Suppressor macrophage (primary cell): ENCODE results near the gene INTS3.

Source experiments
- DNase-seq, 4 experiments: peaks; one replicate each; pipeline ENCODE4 v3.0.0-alpha.2; 2020 to 2022
- total RNA-seq, 17 experiments: gene quantifications; one replicate each; lab custom pipeline; 2026; ENCODE audit warnings: mixed read lengths in 6 of 17, inconsistent platforms in 3 of 17; lab: John Stamatoyannopoulos, UW

Gene INTS3, protein sequence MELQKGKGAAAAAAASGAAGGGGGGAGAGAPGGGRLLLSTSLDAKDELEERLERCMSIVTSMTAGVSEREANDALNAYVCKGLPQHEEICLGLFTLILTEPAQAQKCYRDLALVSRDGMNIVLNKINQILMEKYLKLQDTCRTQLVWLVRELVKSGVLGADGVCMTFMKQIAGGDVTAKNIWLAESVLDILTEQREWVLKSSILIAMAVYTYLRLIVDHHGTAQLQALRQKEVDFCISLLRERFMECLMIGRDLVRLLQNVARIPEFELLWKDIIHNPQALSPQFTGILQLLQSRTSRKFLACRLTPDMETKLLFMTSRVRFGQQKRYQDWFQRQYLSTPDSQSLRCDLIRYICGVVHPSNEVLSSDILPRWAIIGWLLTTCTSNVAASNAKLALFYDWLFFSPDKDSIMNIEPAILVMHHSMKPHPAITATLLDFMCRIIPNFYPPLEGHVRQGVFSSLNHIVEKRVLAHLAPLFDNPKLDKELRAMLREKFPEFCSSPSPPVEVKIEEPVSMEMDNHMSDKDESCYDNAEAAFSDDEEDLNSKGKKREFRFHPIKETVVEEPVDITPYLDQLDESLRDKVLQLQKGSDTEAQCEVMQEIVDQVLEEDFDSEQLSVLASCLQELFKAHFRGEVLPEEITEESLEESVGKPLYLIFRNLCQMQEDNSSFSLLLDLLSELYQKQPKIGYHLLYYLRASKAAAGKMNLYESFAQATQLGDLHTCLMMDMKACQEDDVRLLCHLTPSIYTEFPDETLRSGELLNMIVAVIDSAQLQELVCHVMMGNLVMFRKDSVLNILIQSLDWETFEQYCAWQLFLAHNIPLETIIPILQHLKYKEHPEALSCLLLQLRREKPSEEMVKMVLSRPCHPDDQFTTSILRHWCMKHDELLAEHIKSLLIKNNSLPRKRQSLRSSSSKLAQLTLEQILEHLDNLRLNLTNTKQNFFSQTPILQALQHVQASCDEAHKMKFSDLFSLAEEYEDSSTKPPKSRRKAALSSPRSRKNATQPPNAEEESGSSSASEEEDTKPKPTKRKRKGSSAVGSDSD
- 24.1 to 72.4 (median 47.6) reads per million in 17 experiments for total RNA-seq

DNA sequence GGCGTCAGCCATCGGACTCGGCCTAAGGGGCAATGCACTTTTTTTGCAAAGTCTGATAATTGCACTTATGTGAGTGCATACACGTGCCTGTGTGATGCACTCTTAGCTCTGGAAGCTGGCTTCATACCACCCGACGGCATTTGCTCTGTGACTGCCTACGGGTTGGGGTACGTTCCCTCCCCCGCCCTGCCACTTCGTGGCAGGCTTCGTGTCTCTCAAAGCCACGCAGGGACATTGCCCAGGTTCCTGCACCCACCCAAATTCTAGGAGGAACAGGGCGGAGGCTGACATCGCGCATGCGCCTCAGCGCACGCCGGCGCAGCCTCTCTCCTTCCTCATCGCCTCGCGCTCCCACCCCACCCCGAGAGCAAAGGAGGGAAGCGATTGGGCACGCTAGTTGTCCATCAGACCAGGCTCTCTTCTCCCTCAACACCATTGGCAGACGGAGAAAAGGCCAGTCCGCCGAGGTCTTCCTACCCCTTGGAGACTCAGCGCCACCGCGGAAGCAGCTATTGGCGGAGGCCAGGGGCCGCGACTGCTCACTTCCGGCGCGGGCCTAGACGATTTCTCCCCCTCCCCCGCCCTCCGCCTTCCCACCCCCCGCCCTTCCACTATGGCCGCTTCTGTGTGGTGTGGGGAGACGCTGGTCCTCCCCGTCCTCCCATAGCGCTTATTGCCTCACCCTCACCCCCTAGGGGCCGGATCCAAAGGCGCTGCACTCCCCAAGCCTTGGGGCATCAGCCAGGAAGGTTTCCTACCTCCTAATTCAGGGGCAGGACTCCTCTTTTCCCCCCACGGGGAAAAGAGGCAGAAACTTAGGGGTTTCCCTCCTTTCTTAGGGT, at the start of gene INTS3:
Gene INTS3, plus strand, starts transcription at position 588 of the 842 bp plus-strand sequence. CDS start 585 bp downstream, outside the sequence.
- DNase-seq, result peak; percentile 99 to 100 (median 100)

DNA sequence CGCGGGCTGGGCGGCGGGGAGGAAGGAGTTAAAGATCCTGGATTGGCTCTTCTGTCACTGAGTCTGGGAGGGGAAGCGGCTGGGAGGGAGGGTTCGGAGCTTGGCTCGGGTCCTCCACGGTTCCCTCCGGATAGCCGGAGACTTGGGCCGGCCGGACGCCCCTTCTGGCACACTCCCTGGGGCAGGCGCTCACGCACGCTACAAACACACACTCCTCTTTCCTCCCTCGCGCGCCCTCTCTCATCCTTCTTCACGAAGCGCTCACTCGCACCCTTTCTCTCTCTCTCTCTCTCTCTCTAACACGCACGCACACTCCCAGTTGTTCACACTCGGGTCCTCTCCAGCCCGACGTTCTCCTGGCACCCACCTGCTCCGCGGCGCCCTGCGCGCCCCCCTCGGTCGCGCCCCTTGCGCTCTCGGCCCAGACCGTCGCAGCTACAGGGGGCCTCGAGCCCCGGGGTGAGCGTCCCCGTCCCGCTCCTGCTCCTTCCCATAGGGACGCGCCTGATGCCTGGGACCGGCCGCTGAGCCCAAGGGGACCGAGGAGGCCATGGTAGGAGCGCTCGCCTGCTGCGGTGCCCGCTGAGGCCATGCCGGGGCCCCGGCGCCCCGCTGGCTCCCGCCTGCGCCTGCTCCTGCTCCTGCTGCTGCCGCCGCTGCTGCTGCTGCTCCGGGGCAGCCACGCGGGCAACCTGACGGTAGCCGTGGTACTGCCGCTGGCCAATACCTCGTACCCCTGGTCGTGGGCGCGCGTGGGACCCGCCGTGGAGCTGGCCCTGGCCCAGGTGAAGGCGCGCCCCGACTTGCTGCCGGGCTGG, 49.1 kb upstream of the INTS3 start, which contains the start of gene NPR1:
Gene NPR1, plus strand, starts transcription at position 170 of the 818 bp plus-strand sequence. Its CDS starts 421 bp downstream, at position 591.
- peak in 3 of 4 experiments; percentile 19 to 58 (median 37) for DNase-seq

DNA sequence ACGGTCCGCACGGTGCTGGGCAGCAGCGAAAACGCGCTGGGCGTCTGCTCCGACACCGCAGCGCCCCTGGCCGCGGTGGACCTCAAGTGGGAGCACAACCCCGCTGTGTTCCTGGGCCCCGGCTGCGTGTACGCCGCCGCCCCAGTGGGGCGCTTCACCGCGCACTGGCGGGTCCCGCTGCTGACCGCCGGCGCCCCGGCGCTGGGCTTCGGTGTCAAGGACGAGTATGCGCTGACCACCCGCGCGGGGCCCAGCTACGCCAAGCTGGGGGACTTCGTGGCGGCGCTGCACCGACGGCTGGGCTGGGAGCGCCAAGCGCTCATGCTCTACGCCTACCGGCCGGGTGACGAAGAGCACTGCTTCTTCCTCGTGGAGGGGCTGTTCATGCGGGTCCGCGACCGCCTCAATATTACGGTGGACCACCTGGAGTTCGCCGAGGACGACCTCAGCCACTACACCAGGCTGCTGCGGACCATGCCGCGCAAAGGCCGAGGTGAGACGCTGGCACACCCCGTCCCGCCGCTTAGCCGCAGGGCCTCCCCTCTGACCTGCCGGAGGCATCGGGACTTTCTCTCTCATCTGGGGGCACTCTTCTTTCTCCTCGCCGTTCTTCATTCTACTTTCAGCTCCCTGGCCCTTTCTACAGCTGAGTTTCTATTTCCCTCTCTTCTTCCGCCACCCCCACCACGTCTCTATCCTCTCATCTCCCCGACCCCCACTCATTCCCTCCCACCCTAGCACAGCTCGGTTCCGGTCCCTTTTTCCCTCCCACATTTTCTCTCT, 48.3 kb upstream of the INTS3 start:
- DNase-seq, result peak in 3 of 4 experiments; percentile 30 to 55 (median 35)

DNA sequence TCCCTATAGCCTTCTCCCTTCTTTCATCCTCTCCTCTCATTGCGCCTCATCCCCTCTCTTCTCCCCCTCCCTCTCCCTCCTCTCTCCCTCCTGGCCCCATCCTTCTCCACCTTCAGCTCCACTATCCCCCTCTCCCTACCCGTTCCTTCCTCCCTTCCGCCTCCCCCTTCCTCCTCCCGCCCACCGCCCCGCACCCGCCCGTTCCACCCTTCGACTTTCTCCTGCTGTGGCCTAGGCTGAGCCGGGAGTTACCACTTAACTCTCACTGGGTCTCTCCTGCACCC, 47.8 kb upstream of the INTS3 start:
- no peak for DNase-seq

DNA sequence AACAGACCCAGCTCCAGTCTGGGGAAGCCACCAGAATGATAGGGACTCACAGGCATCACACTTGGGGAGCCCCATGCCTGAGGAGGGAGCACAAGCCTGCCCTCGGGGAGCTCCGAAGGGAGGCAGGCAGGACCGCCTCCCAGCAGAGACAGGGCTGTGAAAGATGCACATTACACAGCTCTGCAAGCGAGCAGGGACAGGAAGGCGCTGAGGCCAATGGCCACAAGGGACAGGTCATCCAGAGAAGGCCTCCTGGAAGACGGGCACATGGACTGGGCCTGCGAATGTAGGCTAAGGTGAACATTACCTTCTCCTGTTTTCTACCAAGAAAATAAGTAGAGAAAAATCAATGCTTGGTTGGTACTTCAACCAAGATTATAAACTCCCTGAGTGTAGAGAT, 45.1 kb upstream of the INTS3 start:
- no peak for DNase-seq

DNA sequence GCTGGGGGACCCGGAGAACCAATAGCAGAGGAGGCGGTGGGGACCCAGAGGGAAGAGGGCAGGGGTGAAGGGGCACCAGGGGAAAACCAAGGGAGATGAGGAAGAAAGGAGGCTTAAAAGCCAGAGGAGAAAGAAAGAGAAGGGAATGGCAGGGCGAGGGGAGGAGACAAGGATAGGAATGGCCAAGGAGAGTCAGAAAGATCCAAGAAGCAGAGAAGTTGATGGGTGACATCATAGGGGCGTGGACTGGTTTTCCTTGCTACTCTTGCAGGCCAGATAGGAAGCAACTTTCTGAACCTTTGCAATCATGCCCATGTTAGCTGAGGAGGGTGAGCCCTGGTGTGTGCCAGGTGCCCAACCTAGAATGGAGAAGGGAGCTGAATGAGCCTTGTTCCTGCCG, 44.0 kb upstream of the INTS3 start:
- DNase-seq, result peak in 3 of 4 experiments; percentile 31 to 44 (median 32)

DNA sequence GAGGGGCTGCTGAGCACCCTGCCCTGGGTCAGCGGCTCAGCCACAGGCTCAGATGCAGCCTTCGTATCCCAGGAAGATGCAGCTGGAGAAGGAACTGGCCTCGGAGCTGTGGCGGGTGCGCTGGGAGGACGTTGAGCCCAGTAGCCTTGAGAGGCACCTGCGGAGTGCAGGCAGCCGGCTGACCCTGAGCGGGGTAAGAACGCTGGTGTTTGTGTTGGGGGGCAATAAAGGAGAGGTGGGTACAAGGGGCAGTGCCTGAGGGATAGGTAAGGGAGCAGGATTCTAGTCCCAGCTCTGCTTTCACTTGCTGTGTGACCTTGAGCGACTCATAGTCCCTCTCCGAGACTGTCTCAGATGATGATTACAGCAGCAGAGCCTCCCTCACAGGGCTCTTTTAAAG, 43.0 kb upstream of the INTS3 start:
- DNase-seq, result no peak

DNA sequence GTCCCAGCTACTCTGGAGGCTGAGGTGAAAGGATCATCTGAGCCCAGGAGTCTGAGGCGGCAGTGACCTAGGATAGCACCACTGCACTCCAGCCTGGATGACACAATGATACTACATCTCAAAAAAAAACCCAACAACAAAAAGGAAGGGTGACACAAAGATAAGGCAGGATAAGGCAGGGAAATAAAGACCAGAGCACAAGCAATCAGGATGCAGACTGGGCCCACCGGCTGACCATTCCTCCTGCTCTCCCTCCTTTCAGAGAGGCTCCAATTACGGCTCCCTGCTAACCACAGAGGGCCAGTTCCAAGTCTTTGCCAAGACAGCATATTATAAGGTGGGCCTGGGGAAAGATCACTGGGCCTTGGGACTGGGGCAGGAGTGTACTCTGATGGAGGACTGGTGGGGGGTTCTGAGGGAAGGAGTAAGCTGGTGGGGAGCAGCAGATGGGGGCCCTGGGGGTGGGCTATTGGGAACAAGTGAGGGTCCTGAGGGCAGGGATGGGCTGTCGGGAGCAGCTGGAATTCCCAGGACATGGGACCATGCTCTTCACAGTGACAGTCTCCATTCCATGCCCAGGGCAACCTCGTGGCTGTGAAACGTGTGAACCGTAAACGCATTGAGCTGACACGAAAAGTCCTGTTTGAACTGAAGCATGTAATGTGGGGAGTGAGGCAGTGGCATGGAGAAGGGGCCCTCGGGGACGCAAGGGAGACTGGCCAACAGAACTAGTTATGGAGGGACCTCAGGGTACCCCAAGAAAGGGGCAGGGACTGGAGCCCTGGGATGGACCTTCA, 42.1 kb upstream of the INTS3 start:
- no peak for DNase-seq

DNA sequence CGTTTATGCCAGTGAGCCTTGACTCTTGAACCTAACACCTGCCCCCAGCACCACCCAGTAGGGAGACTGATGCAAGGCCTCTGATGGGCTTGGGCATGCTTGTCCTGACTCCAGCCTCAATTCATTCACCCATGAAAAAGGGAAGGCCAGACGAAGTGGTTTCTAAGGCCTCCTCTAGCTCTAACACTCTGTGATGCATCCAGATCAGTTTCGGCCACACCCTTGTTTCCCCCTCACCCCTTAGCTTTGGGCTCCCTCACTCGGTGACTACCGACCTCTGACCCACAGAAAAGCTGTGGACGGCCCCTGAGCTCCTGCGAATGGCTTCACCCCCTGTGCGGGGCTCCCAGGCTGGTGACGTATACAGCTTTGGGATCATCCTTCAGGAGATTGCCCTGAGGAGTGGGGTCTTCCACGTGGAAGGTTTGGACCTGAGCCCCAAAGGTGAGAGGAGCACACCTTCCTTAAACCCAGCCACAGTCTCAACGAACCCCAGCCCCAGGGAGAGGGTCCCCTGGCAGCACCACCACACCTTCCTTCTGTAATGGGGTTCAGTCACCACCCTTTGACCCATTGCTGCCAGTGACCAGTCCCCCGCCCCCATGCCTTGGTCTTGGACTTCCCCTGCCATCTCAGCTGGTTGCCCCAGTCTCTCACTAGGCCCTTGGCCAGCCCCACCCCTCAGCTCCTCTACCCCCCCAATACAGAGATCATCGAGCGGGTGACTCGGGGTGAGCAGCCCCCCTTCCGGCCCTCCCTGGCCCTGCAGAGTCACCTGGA, 40.3 kb upstream of the INTS3 start:
- peak in 3 of 4 experiments; percentile 47 to 54 (median 48) for DNase-seq

DNA sequence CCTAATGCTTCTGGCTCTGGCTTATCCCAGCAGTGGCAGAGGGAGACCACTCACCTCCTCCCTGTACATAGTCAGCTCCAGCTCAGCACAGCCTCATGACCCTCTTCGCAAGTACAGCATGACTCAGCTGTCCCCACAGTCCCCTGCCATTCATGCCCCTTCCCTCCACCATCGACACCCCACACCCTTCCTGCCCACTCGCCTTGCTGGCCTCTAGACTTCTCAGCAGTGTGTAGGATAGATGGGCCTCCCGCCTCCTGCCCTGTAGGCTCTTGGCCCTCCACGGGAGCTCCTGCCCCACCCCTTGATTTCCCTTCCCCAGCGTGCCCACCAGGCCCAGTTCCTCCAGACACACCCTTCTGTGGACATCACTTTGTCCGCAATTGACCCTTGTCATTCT, 39.6 kb upstream of the INTS3 start:
- DNase-seq, result peak in 3 of 4 experiments; percentile 41 to 53 (median 48)

DNA sequence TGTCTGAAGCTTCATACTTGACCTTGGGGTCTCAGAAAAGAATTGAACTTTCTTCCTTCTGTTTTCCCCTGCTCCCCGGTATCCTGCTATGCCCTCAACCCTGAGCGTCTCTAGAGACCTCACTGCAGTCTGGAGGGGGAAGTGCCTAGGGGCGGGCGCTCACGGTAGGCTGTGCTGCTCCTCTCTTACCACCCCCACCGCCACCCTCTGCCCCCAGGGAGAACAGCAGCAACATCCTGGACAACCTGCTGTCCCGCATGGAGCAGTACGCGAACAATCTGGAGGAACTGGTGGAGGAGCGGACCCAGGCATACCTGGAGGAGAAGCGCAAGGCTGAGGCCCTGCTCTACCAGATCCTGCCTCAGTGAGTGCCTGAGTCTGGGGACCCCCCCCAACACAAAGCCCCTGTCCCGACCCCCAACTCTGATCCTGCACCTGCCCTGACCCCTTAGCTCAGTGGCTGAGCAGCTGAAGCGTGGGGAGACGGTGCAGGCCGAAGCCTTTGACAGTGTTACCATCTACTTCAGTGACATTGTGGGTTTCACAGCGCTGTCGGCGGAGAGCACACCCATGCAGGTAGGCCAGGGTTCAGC, 39.0 kb upstream of the INTS3 start:
- no peak for DNase-seq

DNA sequence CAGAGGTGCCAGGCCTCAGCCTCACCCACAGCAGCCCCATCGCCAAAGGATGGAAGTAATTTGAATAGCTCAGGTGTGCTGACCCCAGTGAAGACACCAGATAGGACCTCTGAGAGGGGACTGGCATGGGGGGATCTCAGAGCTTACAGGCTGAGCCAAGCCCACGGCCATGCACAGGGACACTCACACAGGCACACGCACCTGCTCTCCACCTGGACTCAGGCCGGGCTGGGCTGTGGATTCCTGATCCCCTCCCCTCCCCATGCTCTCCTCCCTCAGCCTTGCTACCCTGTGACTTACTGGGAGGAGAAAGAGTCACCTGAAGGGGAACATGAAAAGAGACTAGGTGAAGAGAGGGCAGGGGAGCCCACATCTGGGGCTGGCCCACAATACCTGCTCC, 34.4 kb upstream of the INTS3 start:
- no peak for DNase-seq

DNA sequence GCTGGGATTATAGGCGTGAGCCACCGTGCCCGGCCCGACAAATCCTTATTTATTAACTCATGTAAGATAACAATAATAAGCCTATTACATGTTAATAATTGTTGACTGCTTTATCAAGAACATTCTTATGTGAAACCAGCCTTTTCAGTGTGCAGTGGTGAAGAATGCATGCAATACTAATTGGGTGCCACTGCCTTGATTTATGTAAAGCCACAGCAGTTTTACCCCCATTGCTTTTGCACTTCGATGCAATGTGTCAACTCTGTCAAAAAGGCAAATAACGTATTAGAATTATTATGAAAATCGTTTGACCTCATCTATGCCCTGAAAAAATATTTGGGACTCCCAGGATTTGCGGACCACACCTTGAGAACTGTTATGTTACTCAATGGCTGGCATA, 31.1 kb upstream of the INTS3 start:
- no peak for DNase-seq

DNA sequence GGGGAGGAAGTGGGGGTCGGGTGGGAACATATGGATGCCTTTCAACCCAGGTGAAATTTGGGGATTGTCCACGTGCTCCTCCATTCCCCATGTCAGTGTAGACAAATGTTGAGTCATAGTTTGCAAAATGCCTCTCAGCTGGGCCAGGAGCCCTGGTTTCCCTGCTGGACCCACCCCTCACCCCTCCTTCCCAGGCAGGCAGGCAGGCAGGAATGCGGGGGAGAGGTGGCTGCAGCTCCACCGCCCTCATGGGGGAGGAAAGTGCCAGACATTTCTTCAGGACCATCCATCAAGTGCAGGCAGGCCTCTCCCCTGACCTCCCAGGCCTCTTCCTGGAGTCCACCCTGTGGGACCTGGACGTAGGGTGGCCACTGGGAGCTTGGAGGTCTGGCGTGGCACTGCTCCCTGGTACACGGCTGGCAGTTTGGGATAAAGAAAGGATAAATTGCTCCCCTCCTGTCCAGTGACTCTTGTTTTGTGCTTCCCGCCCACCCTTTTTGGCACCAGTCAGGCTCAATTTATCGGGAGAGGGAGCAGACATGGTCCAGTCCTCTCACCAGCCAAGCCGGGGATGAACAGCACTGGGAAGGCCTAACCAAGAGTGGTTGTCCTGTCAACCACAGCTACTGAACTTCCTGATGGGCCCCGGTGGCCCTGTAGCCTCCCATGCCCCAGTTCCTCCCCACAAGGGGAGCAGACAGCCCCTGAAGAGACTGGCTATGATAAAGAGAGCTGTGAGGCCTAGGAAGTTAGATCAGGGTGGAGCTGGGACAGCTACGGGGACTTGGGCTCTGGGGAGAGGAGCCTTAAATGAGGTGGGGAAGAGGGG, 30.4 kb upstream of the INTS3 start:
- peak in 1 of 4 experiments; percentile 9 for DNase-seq

DNA sequence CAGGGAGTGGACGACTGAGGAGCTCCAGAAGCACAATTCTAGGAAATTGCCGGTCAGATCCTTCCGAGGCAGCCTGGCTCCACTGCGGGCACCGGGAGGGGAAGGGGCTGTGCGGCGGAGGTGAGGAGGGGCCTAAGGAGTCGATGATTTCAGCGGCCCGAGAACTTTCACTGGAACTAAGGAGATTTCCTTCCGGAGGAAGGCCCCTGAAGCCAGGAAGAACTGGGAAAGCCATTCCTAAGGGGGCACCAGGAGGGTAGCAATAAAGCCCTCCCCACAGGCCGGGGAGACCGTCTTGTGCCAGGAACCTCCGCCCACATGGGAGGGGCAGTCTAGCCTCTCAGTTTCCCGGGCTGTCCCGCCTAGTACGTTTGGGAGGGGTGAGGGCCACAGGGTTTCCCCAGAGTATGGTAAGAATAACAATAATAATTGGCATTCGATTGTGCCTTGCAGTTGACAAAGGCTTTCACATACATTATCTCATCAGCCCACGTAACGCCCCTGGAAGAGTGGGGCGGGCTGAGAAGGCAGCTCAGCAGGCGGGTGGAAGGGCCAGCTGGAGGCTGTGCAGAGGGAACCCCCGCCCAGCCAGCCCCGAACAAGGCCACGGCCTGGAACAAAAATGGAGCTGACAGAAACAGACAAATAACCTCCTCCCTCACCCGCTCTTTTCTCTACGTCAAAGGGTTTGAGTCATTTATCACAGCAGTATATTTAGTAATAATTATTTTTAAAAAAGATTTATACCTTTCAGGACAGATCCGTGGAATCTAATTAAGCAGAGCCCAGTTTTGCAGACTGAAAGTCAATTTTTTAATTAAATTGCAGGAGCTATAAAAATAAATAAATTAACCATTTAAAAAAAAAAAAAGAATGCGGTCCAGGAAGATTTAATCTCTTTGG, 29.6 kb upstream of the INTS3 start:
- DNase-seq, result peak; percentile 21 to 51 (median 40)
